ENCODE data around the gene ZFP42. TPM values are rescaled to one million over a fixed set of nuclear protein-coding genes. Genes with fewer than 3 reads are reported as not detected.

The ZFP42 gene
- total RNA-seq, 1 donor from 2014 or later, result not detected

DNA sequence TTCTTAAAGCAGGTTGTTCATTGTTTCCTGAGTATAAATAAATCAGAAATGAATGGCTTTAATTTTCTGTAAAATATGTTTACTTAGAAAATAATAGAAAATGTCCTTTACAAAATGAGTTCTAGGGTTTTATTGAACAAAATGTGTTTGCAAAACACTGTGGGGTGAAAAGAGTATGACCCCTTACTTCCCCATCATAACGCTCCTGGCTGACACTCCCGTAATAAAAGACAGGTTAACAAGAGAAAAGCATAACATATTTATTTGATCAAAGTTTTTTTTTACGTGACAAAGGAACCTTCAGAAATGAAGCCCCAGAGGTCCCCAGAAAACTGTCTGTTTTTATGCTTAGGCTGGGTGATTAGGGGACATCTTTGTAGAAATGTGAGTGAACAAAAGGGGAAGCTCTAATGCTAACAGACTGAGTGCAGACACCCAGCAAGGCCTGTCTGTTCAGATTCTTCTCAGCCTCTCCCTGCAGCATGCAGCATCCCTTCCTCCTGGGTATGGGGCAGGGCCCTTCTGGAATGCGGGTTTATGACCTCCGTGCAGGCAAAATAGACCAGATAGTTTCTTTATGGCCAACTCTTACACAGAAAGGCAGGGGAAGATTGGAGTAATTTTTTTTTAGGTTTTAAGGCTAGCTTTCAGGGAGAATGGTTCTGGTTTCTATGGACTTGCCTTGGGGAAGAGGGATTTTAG lies 26.1 kb downstream of the ZFP42 start:
- H3K27ac ChIP-seq (replicated peaks), result no peak overlapping the region
- no peaks in the 10 kb centered on the region for H3K36me3 ChIP-seq
- H3K9me3 ChIP-seq (replicated peaks), result no peaks in the 10 kb centered on the region
- intact Hi-C loops (cut with micrococcal nuclease), result no loop called here
- H3K4me3 ChIP-seq, result no peak overlapping the region
- peaks cover 17% of the 10 kb centered on the region for H3K27me3 ChIP-seq (ENCODE audit: low read depth)
- no peak for DNase-seq
- no peaks in the 10 kb centered on the region for H3K4me1 ChIP-seq
- TF ChIP-seq, protein P1, sequence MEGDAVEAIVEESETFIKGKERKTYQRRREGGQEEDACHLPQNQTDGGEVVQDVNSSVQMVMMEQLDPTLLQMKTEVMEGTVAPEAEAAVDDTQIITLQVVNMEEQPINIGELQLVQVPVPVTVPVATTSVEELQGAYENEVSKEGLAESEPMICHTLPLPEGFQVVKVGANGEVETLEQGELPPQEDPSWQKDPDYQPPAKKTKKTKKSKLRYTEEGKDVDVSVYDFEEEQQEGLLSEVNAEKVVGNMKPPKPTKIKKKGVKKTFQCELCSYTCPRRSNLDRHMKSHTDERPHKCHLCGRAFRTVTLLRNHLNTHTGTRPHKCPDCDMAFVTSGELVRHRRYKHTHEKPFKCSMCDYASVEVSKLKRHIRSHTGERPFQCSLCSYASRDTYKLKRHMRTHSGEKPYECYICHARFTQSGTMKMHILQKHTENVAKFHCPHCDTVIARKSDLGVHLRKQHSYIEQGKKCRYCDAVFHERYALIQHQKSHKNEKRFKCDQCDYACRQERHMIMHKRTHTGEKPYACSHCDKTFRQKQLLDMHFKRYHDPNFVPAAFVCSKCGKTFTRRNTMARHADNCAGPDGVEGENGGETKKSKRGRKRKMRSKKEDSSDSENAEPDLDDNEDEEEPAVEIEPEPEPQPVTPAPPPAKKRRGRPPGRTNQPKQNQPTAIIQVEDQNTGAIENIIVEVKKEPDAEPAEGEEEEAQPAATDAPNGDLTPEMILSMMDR (IDR thresholded peaks at IDR 0.05; ENCODE audit: borderline replicate concordance), result no peak

DNA sequence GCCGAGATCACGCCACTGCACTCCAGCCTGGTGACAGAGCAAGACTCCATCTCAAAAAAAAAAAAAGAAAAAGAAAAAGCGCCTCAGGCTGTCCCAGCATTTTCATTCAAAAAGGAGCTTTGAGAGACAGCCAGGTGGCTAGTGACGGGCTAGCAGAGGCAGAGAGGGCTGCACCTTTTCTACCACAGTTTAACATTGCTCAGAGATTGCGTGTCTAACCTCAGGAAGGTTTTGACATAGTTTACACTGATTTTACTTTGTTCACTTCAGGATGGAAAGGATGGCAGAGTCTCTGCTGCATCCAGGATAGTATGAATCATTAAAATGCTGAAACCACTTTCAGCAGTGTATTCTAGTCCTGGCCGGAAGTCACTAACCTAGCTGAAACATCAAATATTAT lies 28.1 kb downstream of the ZFP42 start:
- intact Hi-C loops (cut with micrococcal nuclease), result no loop called here
- TF ChIP-seq, protein P1 (IDR thresholded peaks at IDR 0.05; ENCODE audit: borderline replicate concordance), result no peak
- Histone ChIP-seq H3K27me3 (ENCODE audit: low read depth) (peaks cover 6% of the 10 kb centered on the region), H3K9me3 (replicated peaks) (no peaks in the 10 kb centered on the region), H3K4me3 (no peak overlapping the region), H3K36me3 (no peaks in the 10 kb centered on the region), H3K27ac (replicated peaks) (no peak overlapping the region), H3K4me1 (no peaks in the 10 kb centered on the region)
- no peak for DNase-seq

DNA sequence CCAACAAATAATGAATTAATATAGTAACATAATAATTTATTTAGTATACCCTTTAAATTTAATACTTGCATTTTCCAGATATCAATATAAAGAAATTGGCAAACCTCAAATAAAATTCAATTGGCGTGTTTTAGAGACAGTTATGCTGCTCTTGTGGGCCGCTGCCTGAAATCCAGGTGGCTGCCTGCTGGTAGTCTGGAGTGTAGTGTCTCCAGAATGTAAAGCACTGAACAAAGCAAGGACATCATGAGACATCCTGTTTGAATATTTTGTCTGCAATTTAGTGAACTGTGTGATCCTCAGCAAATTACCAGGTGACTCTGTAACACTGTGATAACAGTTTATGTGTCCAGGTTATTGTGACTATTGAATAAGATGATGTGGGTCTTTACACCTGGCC lies 29.9 kb downstream of the ZFP42 start:
- H3K4me3 ChIP-seq, result no peak overlapping the region
- no peaks in the 10 kb centered on the region for H3K9me3 ChIP-seq (replicated peaks)
- no peak for DNase-seq
- intact Hi-C loops (cut with micrococcal nuclease), result no loop called here
- peaks cover 9% of the 10 kb centered on the region for H3K27me3 ChIP-seq (ENCODE audit: low read depth)
- no peak overlapping the region for H3K27ac ChIP-seq (replicated peaks)
- no peaks in the 10 kb centered on the region for H3K36me3 ChIP-seq
- no peaks in the 10 kb centered on the region for H3K4me1 ChIP-seq
- TF ChIP-seq, protein P1 (IDR thresholded peaks at IDR 0.05; ENCODE audit: borderline replicate concordance), result no peak

DNA sequence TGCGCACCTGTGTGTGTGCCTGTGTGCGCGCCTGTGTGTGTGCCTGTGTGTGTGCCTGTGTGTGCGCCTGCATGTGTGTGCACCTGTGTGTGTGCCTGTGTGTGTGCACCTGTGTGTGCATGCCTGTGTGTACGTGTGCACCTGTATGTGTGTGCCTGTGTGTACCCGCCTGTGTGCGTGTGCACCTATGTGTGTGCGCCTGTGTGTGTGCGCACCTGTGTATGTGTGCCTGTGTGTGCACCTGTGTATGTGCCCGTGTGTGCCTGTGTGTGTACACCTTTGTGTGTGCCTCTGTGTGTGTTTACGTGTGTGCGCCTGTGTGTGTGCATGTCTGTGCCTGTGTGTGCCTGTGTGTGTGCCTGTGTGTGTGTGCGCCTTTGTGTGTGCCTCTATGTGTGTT lies 33.5 kb downstream of the ZFP42 start:
- TF ChIP-seq, protein P1 (IDR thresholded peaks at IDR 0.05; ENCODE audit: borderline replicate concordance), result no peak
- intact Hi-C loops (cut with micrococcal nuclease), result no loop called here

DNA sequence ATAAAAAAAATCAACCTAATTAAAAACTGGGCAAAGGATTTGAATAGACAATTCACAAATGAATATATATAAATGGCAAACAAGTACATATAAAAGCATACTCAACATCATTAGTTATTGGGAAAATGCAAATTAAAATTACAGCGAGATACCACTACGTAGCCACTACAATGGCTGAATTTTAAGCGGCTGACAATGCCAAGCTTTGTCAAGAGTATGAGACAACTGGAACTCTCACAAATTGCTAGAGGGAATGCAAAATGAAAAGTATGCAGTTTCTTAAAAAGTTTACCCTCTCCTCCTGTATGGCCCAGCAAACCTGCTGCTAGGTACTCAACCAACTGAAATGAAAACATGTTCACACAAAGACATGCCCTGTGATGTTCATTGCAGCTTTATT lies 34.8 kb downstream of the ZFP42 start:
- H3K9me3 ChIP-seq (replicated peaks), result no peaks in the 10 kb centered on the region
- TF ChIP-seq, protein P1 (IDR thresholded peaks at IDR 0.05; ENCODE audit: borderline replicate concordance), result no peak
- H3K36me3 ChIP-seq, result no peaks in the 10 kb centered on the region
- no peaks in the 10 kb centered on the region for H3K4me1 ChIP-seq
- no peak overlapping the region for H3K4me3 ChIP-seq
- DNase-seq, result no peak
- H3K27ac ChIP-seq (replicated peaks), result no peak overlapping the region
- intact Hi-C loops (cut with micrococcal nuclease), result no loop called here
- H3K27me3 ChIP-seq (ENCODE audit: low read depth), result peaks cover 44% of the 10 kb centered on the region

More for the DNA sequence above, 33.5 kb downstream of the ZFP42 start:
- no peak for DNase-seq
- H3K36me3 ChIP-seq, result no peaks in the 10 kb centered on the region
- H3K9me3 ChIP-seq (replicated peaks), result no peaks in the 10 kb centered on the region
- no peak overlapping the region for H3K4me3 ChIP-seq
- H3K27ac ChIP-seq (replicated peaks), result no peak overlapping the region
- H3K27me3 ChIP-seq (ENCODE audit: low read depth), result peaks cover 36% of the 10 kb centered on the region
- H3K4me1 ChIP-seq, result no peaks in the 10 kb centered on the region
